ENCODE data around the gene KIF26A.

- no peak for TF ChIP-seq GATA1 (IDR thresholded peaks at IDR 0.05; ENCODE audit: low read depth, low read length)
- TF ChIP-seq POLR2A (IDR thresholded peaks at IDR 0.05; ENCODE audit: low read length) = no peak
Observed at GRCh38 chr14:104125011-104125410, 13.4 kb upstream of the KIF26A start.
